GM18867 (cell line): ENCODE results near the gene TTC23.

Experiments used
- ATAC-seq: cut with Tn5 transposase; IDR thresholded peaks from one replicate; pipeline ENCODE4 v1.9.1; 2021; ENCODE audit warnings: mild to moderate bottlenecking, moderate library complexity; ENCODE audit not compliant: unreplicated experiment

Gene TTC23

DNA sequence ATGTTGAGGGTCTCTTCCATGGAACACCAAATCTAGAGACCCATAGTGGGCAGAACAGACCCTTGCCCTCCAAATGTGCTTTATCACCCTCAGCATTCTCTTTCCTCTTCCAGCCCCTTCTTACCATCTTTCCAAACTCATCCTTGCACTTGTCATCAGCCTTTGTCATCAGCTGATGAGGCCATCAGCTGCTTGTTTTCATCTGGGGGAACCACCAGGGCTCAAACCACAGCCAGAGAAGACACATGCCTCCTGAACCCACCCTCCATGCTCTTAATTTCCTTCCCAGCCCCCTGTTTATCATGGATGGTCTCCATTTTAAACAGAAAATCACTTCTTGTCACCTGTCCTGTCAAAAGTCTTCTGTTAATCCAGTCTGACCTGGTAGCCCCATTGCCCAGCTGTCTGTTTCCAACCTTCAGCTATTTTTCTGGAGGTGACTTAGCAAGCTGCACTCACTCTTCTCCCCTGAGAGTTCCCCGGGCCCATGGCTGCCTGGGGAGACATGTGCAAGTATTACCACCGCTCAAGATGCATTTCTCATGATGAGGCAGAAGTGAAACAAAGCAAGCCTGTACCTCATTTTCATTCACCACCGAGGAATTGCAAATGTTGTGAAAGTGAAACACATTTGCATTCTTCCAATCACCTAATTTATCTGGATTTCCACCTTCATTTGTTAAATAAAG is 159.2 kb downstream of the TTC23 start:
- ATAC-seq, result peak; percentile 100

DNA sequence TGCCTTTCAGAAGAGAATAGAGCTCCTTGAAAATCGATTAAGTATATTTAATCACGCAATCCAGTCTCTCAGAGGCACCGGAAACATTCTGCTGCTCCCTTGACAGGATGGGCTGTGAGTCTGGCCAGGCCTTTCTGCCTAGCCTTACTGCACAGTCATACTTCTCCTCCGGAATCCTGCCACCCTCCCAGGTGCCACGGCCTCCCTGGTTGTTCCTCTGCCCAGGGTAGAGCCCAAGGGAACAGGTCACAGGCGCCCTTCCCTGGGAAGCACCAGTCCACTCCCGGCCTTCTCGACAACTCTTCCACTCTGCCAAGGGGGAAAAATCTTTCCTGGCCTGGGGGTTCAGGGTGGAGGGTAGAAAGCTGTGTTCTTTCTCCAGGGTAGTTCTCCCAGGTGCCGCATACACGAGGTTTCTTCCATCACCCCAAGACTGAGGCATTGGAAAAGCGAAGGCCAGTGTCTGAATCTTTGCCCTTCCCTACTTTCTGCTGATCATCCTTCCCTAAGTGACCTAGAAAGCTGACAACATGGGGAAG is 161.9 kb downstream of the TTC23 start:
- no peak for ATAC-seq

DNA sequence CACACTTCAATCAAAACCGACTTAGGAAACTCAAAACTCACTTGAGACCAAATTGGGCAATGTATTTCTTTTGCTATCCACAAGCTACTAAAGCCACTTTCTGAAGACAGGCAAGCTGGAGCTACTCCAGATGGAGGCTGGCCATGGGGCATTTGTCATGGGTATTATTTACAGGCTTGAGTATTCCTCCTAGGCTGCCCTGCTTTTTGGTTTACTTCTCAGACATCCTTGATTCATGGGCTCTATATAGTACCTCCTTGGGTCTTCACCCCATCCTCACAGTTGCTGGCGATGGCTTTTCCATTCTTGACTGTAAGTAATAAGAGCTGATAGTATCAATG is 163.1 kb downstream of the TTC23 start:
- ATAC-seq, result no peak
